OCI-LY1 (cell line): ENCODE results near the gene RAPGEF2.

Experiments
- H2AFZ ChIP-seq: fragments of 200-600 bp; sonication (generic), shearing (Covaris generic); 2 replicates; pipeline ENCODE4 v1.6.0; 2014; ENCODE audit warnings: antibody characterized with exemption, mild to moderate bottlenecking, low read length
- H3F3A ChIP-seq: fragments of 200-600 bp; sonication (generic), shearing (Covaris generic); 2 replicates; pipeline ENCODE4 v1.6.0; 2014; ENCODE audit warnings: mild to moderate bottlenecking, antibody characterized with exemption, low read length, moderate library complexity; ENCODE audit not compliant: insufficient read depth
- H3K27ac ChIP-seq: fragments of 200-600 bp; sonication (generic); 2 replicates; pipeline ENCODE4 v1.5.1; 2014; ENCODE audit warnings: low read length, mixed run types, mild to moderate bottlenecking, low read depth; ENCODE audit not compliant: poor library complexity, severe bottlenecking
- H3K27me3 ChIP-seq: fragments of 200-600 bp; sonication (generic); 2 replicates; pipeline ENCODE4 v1.6.0; 2014; ENCODE audit warnings: antibody characterized with exemption, mild to moderate bottlenecking, low read length, moderate library complexity; ENCODE audit not compliant: insufficient read depth
- H3K36me3 ChIP-seq: fragments of 200-600 bp; sonication (generic); 2 replicates; pipeline ENCODE4 v1.6.1; 2014; ENCODE audit warnings: mild to moderate bottlenecking, antibody characterized with exemption, low read length, moderate library complexity, mixed read lengths; ENCODE audit not compliant: insufficient read depth
- H3K4me1 ChIP-seq: fragments of 200-600 bp; sonication (generic); 2 replicates; pipeline ENCODE4 v1.5.1; 2014; ENCODE audit warnings: mild to moderate bottlenecking, low read length, moderate library complexity; ENCODE audit not compliant: insufficient read depth, severe bottlenecking
- H3K4me2 ChIP-seq: fragments of 200-600 bp; sonication (generic), shearing (Covaris generic); 2 replicates; pipeline ENCODE4 v1.6.1; 2014; ENCODE audit warnings: low read length
- H3K4me3 ChIP-seq: fragments of 200-600 bp; sonication (generic); 2 replicates; pipeline ENCODE4 v1.5.1; 2014; ENCODE audit warnings: low read length, low read depth, mild to moderate bottlenecking, mixed read lengths; ENCODE audit not compliant: poor library complexity, severe bottlenecking
- H3K79me2 ChIP-seq: fragments of 200-600 bp; shearing (Covaris generic); 2 replicates; pipeline ENCODE4 v1.6.1; 2016; ENCODE audit warnings: mixed run types, low read length, mixed read lengths; ENCODE audit not compliant: insufficient read depth
- H3K9ac ChIP-seq: fragments of 200-600 bp; sonication (generic), shearing (Covaris generic); 2 replicates; pipeline ENCODE4 v1.6.1; 2014; ENCODE audit warnings: mild to moderate bottlenecking, low read length, mixed read lengths
- H3K9me2 ChIP-seq: fragments of 200-600 bp; sonication (generic), shearing (Covaris generic); 2 replicates; pipeline ENCODE4 v1.6.1; 2014; ENCODE audit warnings: low read depth, mild to moderate bottlenecking, low read length, mixed read lengths
- H3K9me3 ChIP-seq: fragments of 200-600 bp; shearing (Covaris generic); 2 replicates; pipeline ENCODE4 v1.6.1; 2014; ENCODE audit warnings: low read length, mixed read lengths
- H4K20me1 ChIP-seq: fragments of 200-600 bp; sonication (generic), shearing (Covaris generic); 2 replicates; pipeline ENCODE4 v1.6.0; 2016; ENCODE audit warnings: mild to moderate bottlenecking, low read length; ENCODE audit not compliant: insufficient read depth
- CTCF ChIP-seq: fragments of 200-600 bp; sonication (generic), shearing (Covaris generic); IDR thresholded peaks from 2 replicates; pipeline ENCODE4 v1.5.1; 2017; ENCODE audit warnings: mild to moderate bottlenecking, antibody characterized with exemption, low read length, moderate library complexity, mixed read lengths
- EZH2 ChIP-seq: fragments of 200-600 bp; sonication (generic), shearing (Covaris generic); IDR thresholded peaks from 2 replicates; pipeline ENCODE4 v1.8.0; 2017; ENCODE audit warnings: borderline replicate concordance, mixed run types, mild to moderate bottlenecking, antibody characterized with exemption, low read length, moderate library complexity, mixed read lengths

The RAPGEF2 gene

GRCh38 chr4:159370286-159370685 lies 267.4 kb downstream of the RAPGEF2 start:
- H3K27me3 ChIP-seq, result no peaks in the 10 kb centered on the region
- no peaks in the 10 kb centered on the region for H3K4me1 ChIP-seq
- no peaks in the 10 kb centered on the region for H3F3A ChIP-seq
- no peak overlapping the region for H2AFZ ChIP-seq
- H3K4me2 ChIP-seq, result no peak overlapping the region
- TF ChIP-seq CTCF (no peak), EZH2 (no peak)
- H3K9me2 ChIP-seq, result no peaks in the 10 kb centered on the region
- H3K27ac ChIP-seq, result no peak overlapping the region
- no peaks in the 10 kb centered on the region for H3K9me3 ChIP-seq
- no peaks in the 10 kb centered on the region for H3K36me3 ChIP-seq
- no peak overlapping the region for H3K4me3 ChIP-seq
- no peak overlapping the region for H3K9ac ChIP-seq
- no peaks in the 10 kb centered on the region for H4K20me1 ChIP-seq
- H3K79me2 ChIP-seq, result no peaks in the 10 kb centered on the region

GRCh38 chr4:159374749-159375530 lies 272.1 kb downstream of the RAPGEF2 start:
- Histone ChIP-seq H2AFZ (no peak overlapping the region), H3K9me2 (no peaks in the 10 kb centered on the region), H3K27me3 (no peaks in the 10 kb centered on the region), H4K20me1 (no peaks in the 10 kb centered on the region), H3K9ac (no peak overlapping the region), H3K79me2 (no peaks in the 10 kb centered on the region), H3K27ac (no peak overlapping the region), H3K36me3 (no peaks in the 10 kb centered on the region), H3K4me3 (no peak overlapping the region), H3F3A (no peaks in the 10 kb centered on the region), H3K9me3 (no peaks in the 10 kb centered on the region), H3K4me2 (no peak overlapping the region), H3K4me1 (no peaks in the 10 kb centered on the region)
- TF ChIP-seq EZH2, result no peak
- no peak for TF ChIP-seq CTCF

GRCh38 chr4:159376289-159376688 lies 273.4 kb downstream of the RAPGEF2 start:
- Histone ChIP-seq H3K9ac (no peak overlapping the region), H3K4me2 (no peak overlapping the region), H3K4me3 (no peak overlapping the region), H2AFZ (no peak overlapping the region), H3K4me1 (no peaks in the 10 kb centered on the region), H3K27me3 (no peaks in the 10 kb centered on the region), H4K20me1 (no peaks in the 10 kb centered on the region), H3F3A (no peaks in the 10 kb centered on the region), H3K79me2 (no peaks in the 10 kb centered on the region), H3K36me3 (no peaks in the 10 kb centered on the region), H3K9me3 (no peaks in the 10 kb centered on the region), H3K9me2 (no peaks in the 10 kb centered on the region), H3K27ac (no peak overlapping the region)
- TF ChIP-seq CTCF (no peak), EZH2 (no peak)
